Embryonic facial prominence (tissue), 1 donor: ENCODE data around the gene NEK5.
A peak's percentile ranks its signal among the peaks of the same experiment; 100 is the strongest.
"Not testable (repeated sequence)": the region's sequence is repeated elsewhere in the genome, so short reads cannot be mapped to it uniquely, and the experiment has no call there.

Experiments used
- DNase-seq: peaks from one replicate; pipeline ENCODE4 v3.0.0-alpha.2; 2016; ENCODE audit errors: extremely low spot score

The NEK5 gene

GRCh38 chr13:52141299-52141698 is 12.4 kb upstream of the NEK5 start:
- DNase-seq, result no peak

GRCh38 chr13:52137489-52137888 is 8.6 kb upstream of the NEK5 start:
- DNase-seq, result no peak

GRCh38 chr13:52136763-52137162 is 7.9 kb upstream of the NEK5 start:
- DNase-seq, result no peak

GRCh38 chr13:52130641-52131040 is 1.8 kb upstream of the NEK5 start:
- DNase-seq, result no peak

- DNase-seq, result peak; percentile 45
Observed at GRCh38 chr13:52127783-52128702, 830 bp downstream of the NEK5 start.

GRCh38 chr13:52127378-52127777 is 1.5 kb downstream of the NEK5 start:
- DNase-seq, result no peak

- no peak for DNase-seq
Observed at GRCh38 chr13:52125547-52125946, 3.3 kb downstream of the NEK5 start.

- no peak for DNase-seq
Observed at GRCh38 chr13:52118595-52118994, 10.3 kb downstream of the NEK5 start.

GRCh38 chr13:52118095-52118494 is 10.8 kb downstream of the NEK5 start:
- no peak for DNase-seq

- DNase-seq, result no peak
Observed at GRCh38 chr13:52112591-52112990, 16.3 kb downstream of the NEK5 start.

GRCh38 chr13:52109116-52109670 is 19.7 kb downstream of the NEK5 start:
- DNase-seq, result no peak

GRCh38 chr13:52105841-52106240 is 23.0 kb downstream of the NEK5 start:
- no peak for DNase-seq

GRCh38 chr13:52104624-52105023 is 24.2 kb downstream of the NEK5 start:
- no peak for DNase-seq

- DNase-seq, result no peak
Observed at GRCh38 chr13:52103386-52103785, 25.5 kb downstream of the NEK5 start.

GRCh38 chr13:52102423-52102822 is 26.4 kb downstream of the NEK5 start:
- DNase-seq, result not testable (repeated sequence)

- DNase-seq, result no peak
Observed at GRCh38 chr13:52097197-52097596, 31.7 kb downstream of the NEK5 start.

- DNase-seq, result no peak
Observed at GRCh38 chr13:52096748-52097147, 32.1 kb downstream of the NEK5 start.

- no peak for DNase-seq
Observed at GRCh38 chr13:52096062-52096461, 32.8 kb downstream of the NEK5 start.

GRCh38 chr13:52092087-52092486 is 36.8 kb downstream of the NEK5 start:
- DNase-seq, result no peak

GRCh38 chr13:52091473-52091872 is 37.4 kb downstream of the NEK5 start:
- no peak for DNase-seq

GRCh38 chr13:52085421-52085820 is 43.5 kb downstream of the NEK5 start:
- no peak for DNase-seq

- DNase-seq, result not testable (repeated sequence)
Observed at GRCh38 chr13:52084981-52085380, 43.9 kb downstream of the NEK5 start.

- DNase-seq, result no peak
Observed at GRCh38 chr13:52082601-52083000, 46.3 kb downstream of the NEK5 start.
